PC-9 (cell line): ENCODE data around the gene DUSP22. TPM values are rescaled to one million over a fixed set of nuclear protein-coding genes. Genes with fewer than 3 reads are reported as not detected.

Experiments
- BruUV-seq: library from RNA; stranded (reverse); fragments of 400-500 nt; replicated peaks from 2 replicates; lab custom pipeline; 2021; lab: Mats Ljungman, UMichigan
- CTCF ChIA-PET: fragments of 300-600 bp; sonication (Branson Sonifier 250); formaldehyde crosslinking; loops from one replicate; lab custom pipeline; 2022; ENCODE audit warnings: antibody characterized with exemption; lab: Charles Lee
- POLR2A ChIA-PET: fragments of 300-600 bp; sonication (Branson Sonifier 250); formaldehyde crosslinking; loops from one replicate; lab custom pipeline; 2022; ENCODE audit warnings: antibody characterized with exemption; ENCODE audit not compliant: unreplicated experiment; lab: Charles Lee
- DNase-seq, 2 experiments: peaks; one replicate each; pipeline versions ENCODE4 v3.0.0 to v3.0.0-alpha.2; 2015 to 2022; ENCODE audit warnings: mixed read lengths in 1 of 2
- H2AFZ ChIP-seq: fragments of 200-600 bp; sonication (generic); 2 replicates; pipeline ENCODE4 v1.8.1; 2017; ENCODE audit warnings: antibody characterized with exemption
- H3F3A ChIP-seq: fragments of 200-600 bp; sonication (generic); 2 replicates; pipeline ENCODE4 v1.8.1; 2017; ENCODE audit warnings: antibody characterized with exemption, mild to moderate bottlenecking, low read depth; ENCODE audit not compliant: insufficient read depth
- H3K27ac ChIP-seq: fragments of 200-600 bp; sonication (generic); 2 replicates; pipeline ENCODE4 v1.6.1; 2016; ENCODE audit warnings: mixed run types
- H3K27me3 ChIP-seq: fragments of 200-600 bp; sonication (generic); 2 replicates; pipeline ENCODE4 v1.6.1; 2016; ENCODE audit warnings: low read depth, mixed run types; ENCODE audit not compliant: insufficient read depth
- H3K36me3 ChIP-seq: fragments of 200-600 bp; sonication (generic); 2 replicates; pipeline ENCODE4 v1.6.1; 2016; ENCODE audit warnings: low read depth, mixed run types
- H3K4me1 ChIP-seq: fragments of 200-600 bp; sonication (generic); replicated peaks from 2 replicates; pipeline ENCODE4 v1.6.1; 2016; ENCODE audit warnings: mixed run types; ENCODE audit not compliant: insufficient read depth
- H3K4me2 ChIP-seq: fragments of 200-600 bp; sonication (generic); 2 replicates; pipeline ENCODE4 v1.6.1; 2017; ENCODE audit warnings: mixed run types
- H3K4me3 ChIP-seq: fragments of 200-600 bp; sonication (generic); 2 replicates; pipeline ENCODE4 v1.6.1; 2016; ENCODE audit warnings: mixed run types
- H3K79me2 ChIP-seq: fragments of 200-600 bp; sonication (generic); 2 replicates; pipeline ENCODE4 v1.6.1; 2017; ENCODE audit warnings: low read depth, mixed run types
- H3K9me2 ChIP-seq: fragments of 200-600 bp; sonication (generic); 2 replicates; pipeline ENCODE4 v1.8.1; 2017; ENCODE audit warnings: mild to moderate bottlenecking; ENCODE audit not compliant: insufficient read depth
- H3K9me3 ChIP-seq: fragments of 200-600 bp; sonication (generic); 2 replicates; pipeline ENCODE4 v1.8.1; 2016; ENCODE audit warnings: low read depth; ENCODE audit not compliant: insufficient read depth
- H4K20me1 ChIP-seq: fragments of 200-600 bp; sonication (generic); 2 replicates; pipeline ENCODE4 v1.8.1; 2017; ENCODE audit not compliant: insufficient read depth
- CTCF ChIP-seq: fragments of 200-600 bp; sonication (generic); conservative IDR thresholded peaks from 2 replicates; pipeline ENCODE4 v1.6.1; 2017; ENCODE audit warnings: mixed run types, antibody characterized with exemption, mild to moderate bottlenecking, moderate library complexity
- EZH2 ChIP-seq: fragments of 200-600 bp; sonication (generic); IDR thresholded peaks from 2 replicates; pipeline ENCODE4 v1.8.0; 2017; ENCODE audit warnings: antibody characterized with exemption, low read depth
- intact Hi-C: fragments of 100-400 bp; cut with micrococcal nuclease; formaldehyde crosslinking; loops from one replicate; pipeline ENCODE4 v1.10.0; 2022; ENCODE audit not compliant: unreplicated experiment
- total RNA-seq: library from RNA; stranded (reverse); gene quantifications from 2 replicates; pipeline ENCODE4 v1.2.3, GENCODE V29; 2021

DUSP22 gene
- total RNA-seq, 1 experiment from 2014 or later = 25.5 TPM

GRCh38 chr6:337805-338368, 45.6 kb downstream of the DUSP22 start:
- Histone ChIP-seq H3K79me2 (no peaks in the 10 kb centered on the region), H3K4me1 (no peaks in the 10 kb centered on the region), H3K9me2 (no peaks in the 10 kb centered on the region), H3F3A (no peaks in the 10 kb centered on the region), H2AFZ (no peak overlapping the region), H3K9me3 (no peaks in the 10 kb centered on the region), H3K36me3 (no peaks in the 10 kb centered on the region), H4K20me1 (no peaks in the 10 kb centered on the region; the same call in 1 of the 2 replicates), H3K4me2 (no peak overlapping the region), H3K27me3 (peaks cover 80% of the 10 kb centered on the region), H3K27ac (no peak overlapping the region), H3K4me3 (no peak overlapping the region)
- no TSS peak for BruUV-seq
- ChIA-PET CTCF (no interaction called here), POLR2A (no interaction called here)
- DNase-seq = no peak
- intact Hi-C loops = no loop called here
- TF ChIP-seq CTCF (no peak), EZH2 (no peak)

GRCh38 chr6:338815-339262, 46.6 kb downstream of the DUSP22 start:
- DNase-seq = no peak
- H3K4me2 ChIP-seq = no peak overlapping the region
- H2AFZ ChIP-seq = no peak overlapping the region
- ChIA-PET CTCF (no interaction called here), POLR2A (no interaction called here)
- no peak overlapping the region for H3K27ac ChIP-seq
- no peaks in the 10 kb centered on the region for H3K36me3 ChIP-seq
- no peaks in the 10 kb centered on the region for H3K9me3 ChIP-seq
- no peak for TF ChIP-seq CTCF
- no peak for TF ChIP-seq EZH2
- no peaks in the 10 kb centered on the region for H3K9me2 ChIP-seq
- peaks cover 74% of the 10 kb centered on the region for H3K27me3 ChIP-seq
- no peaks in the 10 kb centered on the region for H3F3A ChIP-seq
- H4K20me1 ChIP-seq = no peaks in the 10 kb centered on the region
- H3K79me2 ChIP-seq = no peaks in the 10 kb centered on the region
- intact Hi-C loops = no loop called here
- BruUV-seq = no TSS peak
- H3K4me1 ChIP-seq = no peaks in the 10 kb centered on the region
- no peak overlapping the region for H3K4me3 ChIP-seq

GRCh38 chr6:339480-339879, 47.2 kb downstream of the DUSP22 start:
- Histone ChIP-seq H2AFZ (no peak overlapping the region), H3K9me3 (no peaks in the 10 kb centered on the region), H4K20me1 (no peaks in the 10 kb centered on the region), H3K27ac (no peak overlapping the region), H3K9me2 (no peaks in the 10 kb centered on the region), H3K4me1 (no peaks in the 10 kb centered on the region), H3K4me2 (no peak overlapping the region), H3K36me3 (no peaks in the 10 kb centered on the region), H3K4me3 (no peak overlapping the region), H3K27me3 (peaks cover 74% of the 10 kb centered on the region), H3K79me2 (no peaks in the 10 kb centered on the region), H3F3A (no peaks in the 10 kb centered on the region)
- TF ChIP-seq EZH2 (no peak), CTCF (no peak)
- no peak for DNase-seq
- intact Hi-C loops = no loop called here
- POLR2A ChIA-PET = no interaction called here
- BruUV-seq = no TSS peak
- CTCF ChIA-PET = no interaction called here
